ENCODE results near the gene GTF2A2.
A peak's percentile ranks its signal among the peaks of the same experiment; 100 is the strongest.
"Not testable (repeated sequence)": the region's sequence is repeated elsewhere in the genome, so short reads cannot be mapped to it uniquely, and the experiment has no call there.

GTF2A2 gene
- long read RNA-seq, donor 1, transcript GTF2A2-202 (5 exons, 1,582 nt) = major isoform, 72 of 86 reads
- long read RNA-seq, donor 1, partial matches to known transcripts = 0 of 86 reads
- long read RNA-seq, donor 1, other reads (novel, unspliced or antisense) = 7 of 86 reads
- long read RNA-seq, donor 2, transcript GTF2A2-202 (5 exons, 1,582 nt) = major isoform, 44 of 46 reads
- long read RNA-seq, donor 2, partial matches to known transcripts = 0 of 46 reads
- long read RNA-seq, donor 2, other reads (novel, unspliced or antisense) = 0 of 46 reads
- long read RNA-seq, donor 3, transcript GTF2A2-202 (5 exons, 1,582 nt) = major isoform, 36 of 44 reads
- long read RNA-seq, donor 3, partial matches to known transcripts = 5 of 44 reads
- long read RNA-seq, donor 3, other reads (novel, unspliced or antisense) = 0 of 44 reads
- long read RNA-seq, donor 4, transcript GTF2A2-202 (5 exons, 1,582 nt) = major isoform, 56 of 65 reads
- long read RNA-seq, donor 4, partial matches to known transcripts = 0 of 65 reads
- long read RNA-seq, donor 4, other reads (novel, unspliced or antisense) = 5 of 65 reads
- long read RNA-seq, donor 5, transcript GTF2A2-202 (5 exons, 1,582 nt) = major isoform, 73 of 76 reads
- long read RNA-seq, donor 5, partial matches to known transcripts = 0 of 76 reads
- long read RNA-seq, donor 5, other reads (novel, unspliced or antisense) = 0 of 76 reads
- long read RNA-seq, donor 6, transcript GTF2A2-202 (5 exons, 1,582 nt) = major isoform, 51 of 55 reads
- long read RNA-seq, donor 6, partial matches to known transcripts = 0 of 55 reads
- long read RNA-seq, donor 6, other reads (novel, unspliced or antisense) = 0 of 55 reads
- long read RNA-seq, donor 7 = 0 reads
- long read RNA-seq, donor 8, transcript GTF2A2-202 (5 exons, 1,582 nt) = major isoform, 53 of 55 reads
- long read RNA-seq, donor 8, partial matches to known transcripts = 0 of 55 reads
- long read RNA-seq, donor 8, other reads (novel, unspliced or antisense) = 0 of 55 reads

GRCh38 chr15:59656897-59657634 lies at the start of gene GTF2A2:
Gene GTF2A2, minus strand, starts transcription at chr15:59657515. Its CDS starts 5,238 bp downstream, at chr15:59652277.
- DNase-seq = peak; percentile 90

GRCh38 chr15:59703979-59704796 lies 46.9 kb upstream of the GTF2A2 start:
- DNase-seq = no peak

- no peak for DNase-seq
Measured at GRCh38 chr15:59702351-59702750, 45.0 kb upstream of the GTF2A2 start.

GRCh38 chr15:59701880-59702279 lies 44.6 kb upstream of the GTF2A2 start:
- no peak for DNase-seq

GRCh38 chr15:59699810-59700431 lies 42.6 kb upstream of the GTF2A2 start:
- DNase-seq = no peak

GRCh38 chr15:59698065-59698464 lies 40.8 kb upstream of the GTF2A2 start:
- DNase-seq = not testable (repeated sequence)

GRCh38 chr15:59696332-59696731 lies 39.0 kb upstream of the GTF2A2 start:
- no peak for DNase-seq

GRCh38 chr15:59694779-59695178 lies 37.5 kb upstream of the GTF2A2 start:
- DNase-seq = no peak

- no peak for DNase-seq
Measured at GRCh38 chr15:59691194-59691805, 34.0 kb upstream of the GTF2A2 start.

- no peak for DNase-seq
Measured at GRCh38 chr15:59689626-59690236, 32.4 kb upstream of the GTF2A2 start.

GRCh38 chr15:59688782-59689625 lies 31.7 kb upstream of the GTF2A2 start, which contains the start of gene BNIP2:
Gene BNIP2, minus strand, starts transcription at chr15:59689320. Its CDS starts 6,863 bp downstream, at chr15:59682457.
- peak; percentile 95 for DNase-seq

GRCh38 chr15:59688423-59688781 lies 31.1 kb upstream of the GTF2A2 start:
- DNase-seq = peak; percentile 72

- no peak for DNase-seq
Measured at GRCh38 chr15:59687836-59688235, 30.5 kb upstream of the GTF2A2 start.

- DNase-seq = no peak
Measured at GRCh38 chr15:59686389-59686788, 29.1 kb upstream of the GTF2A2 start.

GRCh38 chr15:59685737-59686297 lies 28.5 kb upstream of the GTF2A2 start:
- no peak for DNase-seq

GRCh38 chr15:59680870-59681269 lies 23.6 kb upstream of the GTF2A2 start:
- no peak for DNase-seq

GRCh38 chr15:59680346-59680745 lies 23.0 kb upstream of the GTF2A2 start:
- no peak for DNase-seq

- DNase-seq = no peak
Measured at GRCh38 chr15:59678620-59679019, 21.3 kb upstream of the GTF2A2 start.

- no peak for DNase-seq
Measured at GRCh38 chr15:59678172-59678571, 20.9 kb upstream of the GTF2A2 start.
